ENCODE measurements around the gene ARPC1B.

The ARPC1B gene

GRCh38 chr7:99374111-99375064 is at the start of gene ARPC1B:
ARPC1B (plus strand) TSS chr7:99374730; CDS start chr7:99385715, 10,985 bp downstream.
- peak within 1 kb of the TSS; percentile 70 for H3K4me3 ChIP-seq (replicated peaks; ENCODE audit: low read depth, low read length)
- peak; percentile 75 for DNase-seq (ENCODE audit: low read depth)
- TF ChIP-seq CTCF (IDR thresholded peaks at IDR 0.05; ENCODE audit: low read length, missing control alignments) = no peak

GRCh38 chr7:99325001-99325493 is 49.5 kb upstream of the ARPC1B start:
- no peak for DNase-seq (ENCODE audit: low read depth)
- no peak for TF ChIP-seq CTCF (IDR thresholded peaks at IDR 0.05; ENCODE audit: low read length, missing control alignments)

GRCh38 chr7:99325592-99326407 is 48.7 kb upstream of the ARPC1B start, which contains the start of gene ARPC1A:
ARPC1A (plus strand) TSS chr7:99325898; CDS start chr7:99333354, 7,456 bp downstream.
- peak within 1 kb of the TSS; percentile 83 for H3K4me3 ChIP-seq (replicated peaks; ENCODE audit: low read depth, low read length)
- DNase-seq (ENCODE audit: low read depth) = peak; percentile 95
- peak; percentile 17 for TF ChIP-seq CTCF (IDR thresholded peaks at IDR 0.05; ENCODE audit: low read length, missing control alignments)

More at GRCh38 chr7:99325001-99325493, 49.5 kb upstream of the ARPC1B start:
- peak overlapping the region; percentile 83 for H3K4me3 ChIP-seq (replicated peaks; ENCODE audit: low read depth, low read length)

- TF ChIP-seq CTCF (IDR thresholded peaks at IDR 0.05; ENCODE audit: low read length, missing control alignments) = no peak
- DNase-seq (ENCODE audit: low read depth) = no peak
- peak overlapping the region; percentile 83 for H3K4me3 ChIP-seq (replicated peaks; ENCODE audit: low read depth, low read length)
Measured at GRCh38 chr7:99326408-99326782, 48.1 kb upstream of the ARPC1B start.

- H3K4me3 ChIP-seq (replicated peaks; ENCODE audit: low read depth, low read length) = peak overlapping the region; percentile 6
- peak; percentile 91 for DNase-seq (ENCODE audit: low read depth)
Measured at GRCh38 chr7:99330314-99330961, 44.1 kb upstream of the ARPC1B start.

- no peak for TF ChIP-seq CTCF (IDR thresholded peaks at IDR 0.05; ENCODE audit: low read length, missing control alignments)
- no peak overlapping the region for H3K4me3 ChIP-seq (replicated peaks; ENCODE audit: low read depth, low read length)
- DNase-seq (ENCODE audit: low read depth) = no peak
Measured at GRCh38 chr7:99331002-99331401, 43.5 kb upstream of the ARPC1B start.

Data from fibroblast of pulmonary artery (primary cell).